ENCODE results near the gene RUVBL1. TPM values are rescaled to one million over a fixed set of nuclear protein-coding genes. Genes with fewer than 3 reads are reported as not detected.
A peak's percentile ranks its signal among the peaks of the same experiment; 100 is the strongest.

Gene RUVBL1
- total RNA-seq, 2 donors from 2014 or later = 16.1 to 48.2 TPM

GRCh38 chr3:128051459-128051836 is 72.2 kb downstream of the RUVBL1 start:
- intact Hi-C loops (cut with DNase I) = no loop called here
- Histone ChIP-seq H3K36me3 (peaks cover 8% of the 10 kb centered on the region), H3K27ac (peak overlapping the region; percentile 63), H3K9me3 (no peaks in the 10 kb centered on the region), H3K4me3 (peak overlapping the region; percentile 82), H3K27me3 (no peaks in the 10 kb centered on the region), H3K4me1 (peaks cover 18% of the 10 kb centered on the region), H3K9ac (ENCODE audit: low read depth in 2 of 2, low read length in 2 of 2) (peak overlapping the region; percentile 79 to 92)
- no peak for DNase-seq
- no peak for TF ChIP-seq CTCF (IDR thresholded peaks at IDR 0.05)

GRCh38 chr3:128050597-128050996 is 73.0 kb downstream of the RUVBL1 start:
- Histone ChIP-seq H3K4me1 (peaks cover 18% of the 10 kb centered on the region), H3K27me3 (no peaks in the 10 kb centered on the region), H3K4me3 (no peak overlapping the region), H3K27ac (no peak overlapping the region), H3K9ac (ENCODE audit: low read depth in 2 of 2, low read length in 2 of 2) (no peak overlapping the region), H3K36me3 (no peaks in the 10 kb centered on the region), H3K9me3 (no peaks in the 10 kb centered on the region)
- intact Hi-C loops (cut with DNase I) = no loop called here
- TF ChIP-seq CTCF (IDR thresholded peaks at IDR 0.05) = no peak
- DNase-seq = no peak

GRCh38 chr3:128041344-128041743 is 82.3 kb downstream of the RUVBL1 start:
- H3K27ac ChIP-seq = no peak overlapping the region
- no peaks in the 10 kb centered on the region for H3K36me3 ChIP-seq
- no peaks in the 10 kb centered on the region for H3K27me3 ChIP-seq
- no peak overlapping the region for H3K9ac ChIP-seq (ENCODE audit: low read depth in 2 of 2, low read length in 2 of 2)
- TF ChIP-seq CTCF (IDR thresholded peaks at IDR 0.05) = no peak
- DNase-seq = no peak
- H3K4me1 ChIP-seq = no peaks in the 10 kb centered on the region
- no peak overlapping the region for H3K4me3 ChIP-seq
- intact Hi-C loops (cut with DNase I) = no loop called here
- H3K9me3 ChIP-seq = no peaks in the 10 kb centered on the region

- no peak overlapping the region for H3K4me3 ChIP-seq
- H3K27me3 ChIP-seq = no peaks in the 10 kb centered on the region
- no peak overlapping the region for H3K27ac ChIP-seq
- no peaks in the 10 kb centered on the region for H3K9me3 ChIP-seq
- intact Hi-C loops (cut with DNase I) = no loop called here
- H3K9ac ChIP-seq (ENCODE audit: low read depth in 2 of 2, low read length in 2 of 2) = no peak overlapping the region
- no peak for DNase-seq
- H3K4me1 ChIP-seq = no peaks in the 10 kb centered on the region
- no peaks in the 10 kb centered on the region for H3K36me3 ChIP-seq
- no peak for TF ChIP-seq CTCF (IDR thresholded peaks at IDR 0.05)
Observed at GRCh38 chr3:128040660-128041059, 83.0 kb downstream of the RUVBL1 start.

- Histone ChIP-seq H3K9ac (ENCODE audit: low read depth in 2 of 2, low read length in 2 of 2) (no peak overlapping the region), H3K36me3 (no peaks in the 10 kb centered on the region), H3K4me3 (no peak overlapping the region), H3K4me1 (no peaks in the 10 kb centered on the region), H3K27me3 (no peaks in the 10 kb centered on the region), H3K27ac (no peak overlapping the region), H3K9me3 (no peaks in the 10 kb centered on the region)
- TF ChIP-seq CTCF (IDR thresholded peaks at IDR 0.05) = no peak
- intact Hi-C loops (cut with DNase I) = no loop called here
- DNase-seq = no peak
Observed at GRCh38 chr3:128040041-128040440, 83.6 kb downstream of the RUVBL1 start.

- H3K4me3 ChIP-seq = no peak overlapping the region
- no peaks in the 10 kb centered on the region for H3K4me1 ChIP-seq
- H3K9me3 ChIP-seq = no peaks in the 10 kb centered on the region
- DNase-seq = no peak
- no peak overlapping the region for H3K9ac ChIP-seq (ENCODE audit: low read depth in 2 of 2, low read length in 2 of 2)
- H3K36me3 ChIP-seq = no peaks in the 10 kb centered on the region
- no peak overlapping the region for H3K27ac ChIP-seq
- TF ChIP-seq CTCF (IDR thresholded peaks at IDR 0.05) = no peak
- no peaks in the 10 kb centered on the region for H3K27me3 ChIP-seq
- intact Hi-C loops (cut with DNase I) = no loop called here
Observed at GRCh38 chr3:128036119-128036518, 87.5 kb downstream of the RUVBL1 start.
